ENCODE measurements around the gene ATG16L2. TPM values are rescaled to one million over a fixed set of nuclear protein-coding genes. Genes with fewer than 3 reads are reported as not detected.

Gene ATG16L2
- total RNA-seq, 5 donors from 2014 or later (not counting 1 experiment from before 2014, with no cell fraction given) = 107 to 145 (median 127) TPM

GRCh38 chr11:72842126-72842525 is 27.9 kb downstream of the ATG16L2 start:
- 100% methylated on average over 1 of the region's 5 CpGs for WGBS (ENCODE audit: insufficient coverage)
- Histone ChIP-seq H3K27ac (ENCODE audit: low read length) (no peak overlapping the region), H3K27me3 (replicated peaks in 1 of 2; ENCODE audit: control insufficient read depth in 2 of 2, extremely low read depth in 1 of 2, insufficient read depth in 2 of 2, low read length in 1 of 2) (no peaks in the 10 kb centered on the region), H3K36me3 (ENCODE audit: control insufficient read depth in 2 of 2, extremely low read depth in 1 of 2, insufficient read depth in 1 of 2, low read length in 1 of 2) (peaks cover 9 to 60% of the 10 kb centered on the region in 2 donors), H3K9me3 (no peaks in the 10 kb centered on the region), H3K4me3 (ENCODE audit: control insufficient read depth in 1 of 2, extremely low read depth in 1 of 2, low read length in 1 of 2) (no peak overlapping the region), H3K4me1 (ENCODE audit: control insufficient read depth in 1 of 2, extremely low read depth in 1 of 2, insufficient read depth in 2 of 2, low read length in 2 of 2) (no peaks in the 10 kb centered on the region)
- POLR2A ChIA-PET = no interaction called here
- peaks cover 0 to 15% (median 0%) of the 10 kb centered on the region in 3 donors for H3K4me1 Mint-ChIP-seq
- no peak overlapping the region for H3K4me3 Mint-ChIP-seq
- no peak for DNase-seq
- H3K36me3 Mint-ChIP-seq = peaks cover 52% of the 10 kb centered on the region
- no peak for ATAC-seq (replicated peaks in 1 of 4)
- H3K27ac Mint-ChIP-seq = peak overlapping the region; percentile 11 to 43
- H3K9me3 Mint-ChIP-seq = no peaks in the 10 kb centered on the region
- CTCF ChIA-PET = no interaction called here
- H3K27me3 Mint-ChIP-seq = no peaks in the 10 kb centered on the region

DNA sequence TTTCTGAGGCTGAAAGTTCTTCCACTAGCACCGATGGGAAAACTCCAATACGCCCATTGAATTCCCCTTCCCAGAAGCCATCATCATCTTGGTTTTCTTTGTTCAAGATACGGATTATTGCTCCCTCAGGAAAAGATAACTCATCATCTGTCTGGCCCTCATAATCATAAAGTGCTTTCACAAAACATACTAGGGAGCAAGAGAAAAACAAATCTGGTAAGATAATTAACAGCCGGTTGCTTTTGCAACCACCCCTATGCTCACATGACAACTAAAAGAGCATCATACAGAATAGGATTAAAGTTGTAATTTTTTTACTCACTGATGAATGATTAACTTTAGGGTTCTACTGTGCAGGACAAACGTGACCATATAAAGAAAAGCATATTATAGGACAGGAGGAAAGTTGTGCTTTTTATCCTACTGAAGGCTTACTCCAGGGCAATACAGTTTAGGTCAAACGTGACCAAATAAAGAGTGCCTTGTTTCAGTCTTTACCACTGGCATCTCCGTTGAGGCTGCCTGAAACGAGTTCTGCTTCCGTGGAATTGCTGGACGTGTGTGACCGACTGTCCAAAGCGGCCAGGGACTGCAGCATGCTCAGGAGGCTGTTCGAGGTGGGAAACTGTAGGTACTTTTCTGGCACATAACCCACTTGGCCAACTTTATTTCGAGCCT is 28.6 kb downstream of the ATG16L2 start:
- Mint-ChIP-seq H3K9me3 (no peaks in the 10 kb centered on the region), H3K4me3 (no peak overlapping the region)

DNA sequence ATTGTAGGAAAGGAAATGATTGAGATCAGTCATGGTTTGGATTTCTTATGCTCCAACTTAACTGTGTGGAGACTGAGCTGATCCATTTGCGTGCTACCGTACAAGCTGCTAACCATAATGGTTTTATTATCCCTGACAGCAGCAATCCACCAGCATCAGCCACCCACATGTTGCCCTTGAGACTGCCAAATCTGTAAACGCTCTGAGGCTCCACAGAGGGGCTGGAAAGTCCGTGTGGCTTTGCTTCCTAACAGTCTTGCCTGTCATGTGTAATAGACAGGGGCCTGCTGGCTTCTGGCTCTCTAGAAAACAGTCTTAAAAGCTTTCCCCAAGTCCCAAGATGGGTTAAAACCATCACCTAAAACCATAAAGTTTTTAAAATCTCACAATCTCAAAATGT is 30.1 kb downstream of the ATG16L2 start:
- DNase-seq = no peak
- Mint-ChIP-seq H3K36me3 (peaks cover 42% of the 10 kb centered on the region), H3K4me1 (peaks cover 5 to 7% (median 6%) of the 10 kb centered on the region in 3 donors), H3K27ac (no peak overlapping the region), H3K9me3 (no peaks in the 10 kb centered on the region), H3K4me3 (no peak overlapping the region), H3K27me3 (no peaks in the 10 kb centered on the region)
- Histone ChIP-seq H3K27ac (ENCODE audit: low read length) (no peak overlapping the region), H3K9me3 (no peaks in the 10 kb centered on the region), H3K4me1 (ENCODE audit: control insufficient read depth in 1 of 2, extremely low read depth in 1 of 2, insufficient read depth in 2 of 2, low read length in 2 of 2) (no peaks in the 10 kb centered on the region), H3K36me3 (ENCODE audit: control insufficient read depth in 2 of 2, extremely low read depth in 1 of 2, insufficient read depth in 1 of 2, low read length in 1 of 2) (peaks cover 3 to 40% of the 10 kb centered on the region in 2 donors), H3K27me3 (replicated peaks in 1 of 2; ENCODE audit: control insufficient read depth in 2 of 2, extremely low read depth in 1 of 2, insufficient read depth in 2 of 2, low read length in 1 of 2) (no peaks in the 10 kb centered on the region), H3K4me3 (ENCODE audit: control insufficient read depth in 1 of 2, extremely low read depth in 1 of 2, low read length in 1 of 2) (no peak overlapping the region)
- 88% methylated on average over 4 of the region's 4 CpGs for WGBS (ENCODE audit: insufficient coverage)
- ChIA-PET CTCF (no interaction called here), POLR2A (no interaction called here)
- no peak for ATAC-seq (replicated peaks in 1 of 4)

More for the DNA sequence above, 28.6 kb downstream of the ATG16L2 start:
- WGBS (ENCODE audit: insufficient coverage) = 95% methylated on average over 10 of the region's 14 CpGs
- ATAC-seq (replicated peaks in 1 of 4) = no peak
- peaks cover 52% of the 10 kb centered on the region for H3K36me3 Mint-ChIP-seq
- DNase-seq = no peak
- ChIA-PET CTCF (no interaction called here), POLR2A (no interaction called here)
- H3K36me3 ChIP-seq (ENCODE audit: control insufficient read depth in 2 of 2, extremely low read depth in 1 of 2, insufficient read depth in 1 of 2, low read length in 1 of 2) = peaks cover 6 to 54% of the 10 kb centered on the region in 2 donors
- no peaks in the 10 kb centered on the region for H3K27me3 Mint-ChIP-seq
- H3K9me3 ChIP-seq = no peaks in the 10 kb centered on the region
- no peak overlapping the region for H3K4me3 ChIP-seq (ENCODE audit: control insufficient read depth in 1 of 2, extremely low read depth in 1 of 2, low read length in 1 of 2)
- peaks cover 0 to 15% (median 0%) of the 10 kb centered on the region in 3 donors for H3K4me1 Mint-ChIP-seq
- no peak overlapping the region for H3K27ac ChIP-seq (ENCODE audit: low read length)
- no peak overlapping the region for H3K27ac Mint-ChIP-seq
- no peaks in the 10 kb centered on the region for H3K27me3 ChIP-seq (replicated peaks in 1 of 2; ENCODE audit: control insufficient read depth in 2 of 2, extremely low read depth in 1 of 2, insufficient read depth in 2 of 2, low read length in 1 of 2)
- H3K4me1 ChIP-seq (ENCODE audit: control insufficient read depth in 1 of 2, extremely low read depth in 1 of 2, insufficient read depth in 2 of 2, low read length in 2 of 2) = no peaks in the 10 kb centered on the region

GRCh38 chr11:72848846-72849466 is 34.7 kb downstream of the ATG16L2 start:
- no peaks in the 10 kb centered on the region for H3K9me3 ChIP-seq
- ChIA-PET CTCF (interaction anchor here in 1 of 2 donors (1.0 kb wide), 1 partner anchor 55 kb away, joined by 3 read pairs; the partner anchor contains the start of gene STARD10), POLR2A (no interaction called here)
- no peaks in the 10 kb centered on the region for H3K9me3 Mint-ChIP-seq
- peak overlapping the region in 1 of 2 donors; percentile 10 for H3K27ac Mint-ChIP-seq
- H3K4me3 ChIP-seq (ENCODE audit: control insufficient read depth in 1 of 2, extremely low read depth in 1 of 2, low read length in 1 of 2) = no peak overlapping the region
- H3K27me3 Mint-ChIP-seq = no peaks in the 10 kb centered on the region
- no peaks in the 10 kb centered on the region for H3K27me3 ChIP-seq (replicated peaks in 1 of 2; ENCODE audit: control insufficient read depth in 2 of 2, extremely low read depth in 1 of 2, insufficient read depth in 2 of 2, low read length in 1 of 2)
- DNase-seq (peak in 24 of 35 experiments; percentile 15 to 69 (median 30)), ATAC-seq (replicated peaks in 1 of 4) (peak in 3 of 4 experiments; percentile 52 to 68 (median 56))
- peaks cover 16% of the 10 kb centered on the region for H3K36me3 Mint-ChIP-seq
- no peak overlapping the region for H3K27ac ChIP-seq (ENCODE audit: low read length)
- H3K4me1 ChIP-seq (ENCODE audit: control insufficient read depth in 1 of 2, extremely low read depth in 1 of 2, insufficient read depth in 2 of 2, low read length in 2 of 2) = no peaks in the 10 kb centered on the region
- H3K36me3 ChIP-seq (ENCODE audit: control insufficient read depth in 2 of 2, extremely low read depth in 1 of 2, insufficient read depth in 1 of 2, low read length in 1 of 2) = peaks cover 0 to 6% of the 10 kb centered on the region in 2 donors
- H3K4me3 Mint-ChIP-seq = no peak overlapping the region
- peaks cover 8 to 15% (median 13%) of the 10 kb centered on the region in 3 donors for H3K4me1 Mint-ChIP-seq
- WGBS (ENCODE audit: insufficient coverage) = 100% methylated on average over 2 of the region's 6 CpGs

DNA sequence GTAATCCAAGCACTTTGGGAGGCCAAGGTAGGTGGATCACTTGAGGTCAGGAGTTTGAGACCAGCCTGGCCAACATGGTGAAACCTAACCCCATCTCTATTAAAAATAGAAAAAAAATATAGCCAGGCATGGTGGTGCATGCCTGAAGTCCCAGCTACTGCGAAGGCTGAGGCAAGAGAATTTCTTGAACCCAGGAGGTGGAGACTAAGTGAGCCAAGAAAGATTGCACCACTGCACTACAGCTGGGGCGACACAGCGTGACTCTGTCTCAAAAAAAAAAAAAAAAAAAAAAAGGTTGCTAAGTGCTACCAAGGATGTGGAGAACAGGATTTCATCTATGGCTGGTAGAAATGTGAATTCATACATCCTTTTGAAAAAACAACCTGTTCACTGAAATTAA is 36.6 kb downstream of the ATG16L2 start:
- POLR2A ChIA-PET = no interaction called here
- Histone ChIP-seq H3K9me3 (no peaks in the 10 kb centered on the region), H3K27me3 (replicated peaks in 1 of 2; ENCODE audit: control insufficient read depth in 2 of 2, extremely low read depth in 1 of 2, insufficient read depth in 2 of 2, low read length in 1 of 2) (no peaks in the 10 kb centered on the region), H3K36me3 (ENCODE audit: control insufficient read depth in 2 of 2, extremely low read depth in 1 of 2, insufficient read depth in 1 of 2, low read length in 1 of 2) (peaks cover 0 to 6% of the 10 kb centered on the region in 2 donors), H3K4me3 (ENCODE audit: control insufficient read depth in 1 of 2, extremely low read depth in 1 of 2, low read length in 1 of 2) (no peak overlapping the region), H3K4me1 (ENCODE audit: control insufficient read depth in 1 of 2, extremely low read depth in 1 of 2, insufficient read depth in 2 of 2, low read length in 2 of 2) (no peaks in the 10 kb centered on the region), H3K27ac (ENCODE audit: low read length) (no peak overlapping the region)
- Mint-ChIP-seq H3K27me3 (no peaks in the 10 kb centered on the region), H3K36me3 (peaks cover 6% of the 10 kb centered on the region), H3K9me3 (no peaks in the 10 kb centered on the region), H3K4me1 (peaks cover 8 to 15% (median 13%) of the 10 kb centered on the region in 3 donors), H3K27ac (no peak overlapping the region), H3K4me3 (no peak overlapping the region)
- no CpG with 5 or more reads among the region's 3 CpGs for WGBS (ENCODE audit: insufficient coverage)
- DNase-seq (no peak), ATAC-seq (replicated peaks in 1 of 4) (no peak)
- CTCF ChIA-PET = no interaction called here

DNA sequence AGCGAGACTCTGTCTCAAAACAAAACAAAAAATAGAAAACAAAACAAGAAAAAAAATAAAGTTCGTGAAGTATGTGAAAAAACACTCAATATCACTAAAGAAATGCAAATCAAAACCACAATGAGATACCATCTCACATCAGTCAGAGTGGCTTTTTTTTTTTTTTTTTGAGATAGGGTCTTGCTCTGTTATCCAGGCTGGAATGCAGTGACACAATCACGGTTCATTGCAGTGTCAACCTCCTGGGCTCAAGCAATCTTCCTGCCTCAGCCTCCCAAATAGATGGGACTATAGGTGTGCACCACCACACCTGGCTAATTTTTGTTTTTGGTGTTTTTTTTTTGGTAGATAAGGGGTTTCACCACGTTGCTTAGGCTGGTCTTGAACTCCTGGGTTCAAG is 37.5 kb downstream of the ATG16L2 start:
- no peaks in the 10 kb centered on the region for H3K9me3 Mint-ChIP-seq
- POLR2A ChIA-PET = no interaction called here
- ATAC-seq (replicated peaks in 1 of 4) (no peak), DNase-seq (no peak)
- no peaks in the 10 kb centered on the region for H3K9me3 ChIP-seq
- peaks cover 6% of the 10 kb centered on the region for H3K36me3 Mint-ChIP-seq
- no peak overlapping the region for H3K27ac ChIP-seq (ENCODE audit: low read length)
- 57% methylated on average over 1 of the region's 4 CpGs for whole genome bisulfite sequencing (ENCODE audit: insufficient coverage)
- H3K27me3 Mint-ChIP-seq = no peaks in the 10 kb centered on the region
- no peak overlapping the region for H3K27ac Mint-ChIP-seq
- no peak overlapping the region for H3K4me3 ChIP-seq (ENCODE audit: control insufficient read depth in 1 of 2, extremely low read depth in 1 of 2, low read length in 1 of 2)
- H3K4me3 Mint-ChIP-seq = no peak overlapping the region
- H3K4me1 ChIP-seq (ENCODE audit: control insufficient read depth in 1 of 2, extremely low read depth in 1 of 2, insufficient read depth in 2 of 2, low read length in 2 of 2) = no peaks in the 10 kb centered on the region
- H3K4me1 Mint-ChIP-seq = peaks cover 8 to 15% (median 13%) of the 10 kb centered on the region in 3 donors
- peaks cover 0 to 6% of the 10 kb centered on the region in 2 donors for H3K36me3 ChIP-seq (ENCODE audit: control insufficient read depth in 2 of 2, extremely low read depth in 1 of 2, insufficient read depth in 1 of 2, low read length in 1 of 2)
- H3K27me3 ChIP-seq (replicated peaks in 1 of 2; ENCODE audit: control insufficient read depth in 2 of 2, extremely low read depth in 1 of 2, insufficient read depth in 2 of 2, low read length in 1 of 2) = no peaks in the 10 kb centered on the region
- CTCF ChIA-PET = no interaction called here
